Activated CD8-positive, alpha-beta memory T cell treated with anti-CD3 and anti-CD28 coated beads, Interleukin-2, amount 50 U/mL, for 24 hours (primary cell): ENCODE results near the gene ZDHHC21.
"Not testable (repeated sequence)": the region's sequence is repeated elsewhere in the genome, so short reads cannot be mapped to it uniquely, and the experiment has no call there.

Experiments
- DNase-seq: peaks from one replicate; pipeline ENCODE4 v3.0.0-alpha.2; 2020; ENCODE audit errors: extremely low read depth

Gene ZDHHC21

DNA sequence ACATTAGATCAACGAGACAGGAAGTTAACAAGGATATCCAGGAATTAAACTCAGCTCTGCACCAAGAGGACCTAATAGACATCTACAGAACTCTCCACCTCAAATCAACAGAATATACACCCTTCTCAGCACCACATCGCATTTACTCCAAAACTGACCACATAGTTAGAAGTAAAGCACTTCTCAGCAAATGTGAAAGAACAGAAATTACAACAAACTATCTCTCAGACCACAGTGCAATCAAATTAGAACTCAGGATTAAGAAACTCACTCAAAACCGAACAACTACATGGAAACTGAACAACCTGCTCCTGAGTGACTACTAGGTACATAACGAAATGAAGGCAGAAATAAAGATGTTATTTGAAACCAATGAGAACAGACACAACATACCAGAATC is 10.6 kb downstream of the ZDHHC21 start:
- not testable (repeated sequence) for DNase-seq

DNA sequence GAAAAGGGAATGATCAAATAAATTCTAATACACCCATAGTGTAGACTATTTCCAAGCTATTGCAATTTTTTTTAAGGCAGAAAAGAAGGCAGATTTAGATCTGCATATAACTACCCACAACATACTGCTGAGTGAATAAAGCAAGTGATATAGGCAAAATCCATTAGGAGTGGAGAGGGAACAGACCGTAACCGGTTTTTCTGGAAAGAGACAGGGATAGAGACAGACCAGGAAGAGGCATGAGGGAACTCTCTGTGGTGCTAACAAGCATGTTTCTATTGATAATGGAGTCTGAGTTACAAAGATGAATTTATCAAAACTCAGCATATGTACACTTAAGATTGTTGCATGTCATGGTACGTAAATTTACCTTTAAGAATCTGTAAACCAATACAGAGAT is 14.5 kb downstream of the ZDHHC21 start:
- no peak for DNase-seq

DNA sequence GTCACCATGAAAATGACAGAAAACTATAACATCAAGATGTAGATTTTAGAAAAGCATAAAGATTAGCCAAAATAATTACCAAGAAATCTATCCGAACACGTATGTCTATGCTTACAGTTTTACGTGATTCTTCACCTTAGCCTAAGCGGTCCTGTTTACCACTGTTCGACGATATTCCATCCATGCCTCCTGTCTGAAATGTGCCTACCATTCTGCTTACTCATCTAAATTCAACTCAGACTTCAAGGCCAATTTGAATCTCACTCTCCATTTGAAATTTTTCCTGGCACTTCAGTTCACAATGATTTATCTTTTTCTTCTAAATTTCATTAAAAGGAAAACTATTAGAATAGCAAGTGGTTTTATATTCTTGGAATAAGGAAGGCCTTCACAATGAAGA is 15.4 kb downstream of the ZDHHC21 start:
- no peak for DNase-seq

DNA sequence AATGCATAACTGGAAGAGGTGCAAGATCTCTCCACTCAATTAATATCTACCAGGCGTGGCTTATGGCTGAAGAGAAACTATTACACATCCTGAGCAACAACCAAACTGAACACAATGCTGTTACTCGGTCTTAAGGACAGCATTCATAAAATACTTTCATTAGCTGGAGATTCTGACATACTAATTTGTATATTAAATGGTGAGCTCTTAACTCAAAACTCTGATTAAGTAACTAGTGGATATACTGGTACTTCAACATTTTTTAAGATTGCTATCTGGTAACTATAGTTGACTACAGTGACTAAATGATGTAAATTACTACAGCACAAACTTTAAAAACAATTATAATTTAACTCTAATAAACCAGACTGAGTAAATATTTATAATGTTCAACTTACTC is 15.8 kb downstream of the ZDHHC21 start:
- DNase-seq: no peak

DNA sequence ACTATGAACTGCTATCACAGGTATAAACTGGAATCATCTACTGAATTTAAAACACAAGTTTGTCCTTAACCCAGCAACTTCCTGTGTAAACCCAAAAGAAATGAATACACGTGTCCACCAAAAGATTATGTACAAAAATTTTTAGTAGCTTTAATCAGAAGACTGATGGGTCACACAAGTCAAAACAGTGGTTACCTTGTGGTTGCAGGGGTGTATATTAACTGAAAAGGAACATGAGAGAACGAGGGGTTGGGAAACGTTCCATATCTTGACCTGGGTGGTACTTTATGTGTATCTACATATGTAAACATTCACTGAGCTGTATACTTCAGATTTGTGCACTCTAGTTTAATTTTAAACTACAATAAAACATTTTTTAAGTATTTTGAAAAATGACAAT is 18.6 kb downstream of the ZDHHC21 start:
- DNase-seq: no peak

DNA sequence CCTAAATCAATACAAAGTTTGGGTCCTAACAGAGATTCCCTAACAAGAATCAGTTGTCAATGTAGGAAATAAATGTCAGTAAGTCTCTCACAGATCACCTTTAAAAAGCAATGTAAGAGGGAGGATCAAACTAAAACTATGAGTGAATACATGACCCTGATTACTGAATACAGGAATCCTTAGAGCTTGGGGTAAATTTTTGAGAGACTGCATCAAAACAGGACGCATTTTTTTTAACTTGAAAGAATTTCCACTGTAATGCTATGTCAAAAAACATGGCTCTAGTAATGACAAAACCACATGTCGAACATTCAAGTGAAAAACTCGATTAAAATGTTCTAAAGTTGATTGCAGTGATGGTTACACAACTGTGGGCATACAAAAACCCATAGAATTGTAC is 21.9 kb downstream of the ZDHHC21 start:
- DNase-seq: no peak

DNA sequence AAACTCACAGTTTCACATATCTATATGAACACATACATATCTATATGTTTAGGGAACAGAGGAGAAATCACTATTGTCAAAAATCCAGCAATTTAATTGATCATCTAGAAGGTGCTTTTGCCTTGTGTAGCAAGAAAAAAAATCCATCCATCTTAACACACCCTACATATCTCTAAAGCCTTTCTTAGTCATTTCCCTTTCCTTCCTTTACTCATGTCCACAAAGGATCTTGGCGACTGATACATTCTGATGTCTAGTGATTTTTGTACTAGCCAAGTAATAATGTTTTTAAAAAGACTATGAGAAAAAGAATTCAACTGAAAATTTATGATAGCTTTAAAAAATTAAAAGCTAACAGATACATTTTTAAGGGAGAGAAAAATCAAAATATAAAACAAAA is 22.5 kb downstream of the ZDHHC21 start:
- no peak for DNase-seq

DNA sequence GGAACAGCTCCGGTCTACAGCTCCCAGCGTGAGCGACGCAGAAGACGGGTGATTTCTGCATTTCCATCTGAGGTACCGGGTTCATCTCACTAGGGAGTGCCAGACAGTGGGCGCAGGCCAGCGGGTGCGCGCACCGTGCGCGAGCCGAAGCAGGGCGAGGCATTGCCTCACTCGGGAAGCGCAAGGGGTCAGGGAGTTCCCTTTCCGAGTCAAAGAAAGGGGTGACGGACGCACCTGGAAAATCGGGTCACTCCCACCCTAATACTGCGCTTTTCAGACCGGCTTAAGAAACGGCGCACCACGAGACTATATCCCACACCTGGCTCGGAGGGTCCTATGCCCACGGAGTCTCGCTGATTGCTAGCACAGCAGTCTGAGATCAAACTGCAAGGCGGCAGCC is 29.2 kb downstream of the ZDHHC21 start:
- DNase-seq: not testable (repeated sequence)

DNA sequence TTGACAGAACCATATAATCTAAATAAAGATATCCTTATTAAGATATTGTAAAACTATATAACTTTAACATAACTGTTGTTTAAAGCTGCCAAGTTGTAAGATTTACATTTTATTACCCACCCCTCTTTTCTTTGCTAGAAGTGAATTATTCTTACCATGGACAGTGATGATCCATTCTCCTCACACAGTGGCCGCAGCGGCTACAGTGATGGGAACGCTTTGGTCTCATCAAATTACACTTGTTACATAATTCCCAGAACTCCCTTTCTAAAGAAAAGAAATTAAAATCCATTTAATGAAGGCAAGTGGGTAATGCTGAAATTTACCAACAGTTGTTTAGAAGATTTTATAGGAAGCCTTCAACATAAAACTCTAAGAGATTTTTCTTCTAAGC is 31.2 kb downstream of the ZDHHC21 start:
- DNase-seq: no peak

DNA sequence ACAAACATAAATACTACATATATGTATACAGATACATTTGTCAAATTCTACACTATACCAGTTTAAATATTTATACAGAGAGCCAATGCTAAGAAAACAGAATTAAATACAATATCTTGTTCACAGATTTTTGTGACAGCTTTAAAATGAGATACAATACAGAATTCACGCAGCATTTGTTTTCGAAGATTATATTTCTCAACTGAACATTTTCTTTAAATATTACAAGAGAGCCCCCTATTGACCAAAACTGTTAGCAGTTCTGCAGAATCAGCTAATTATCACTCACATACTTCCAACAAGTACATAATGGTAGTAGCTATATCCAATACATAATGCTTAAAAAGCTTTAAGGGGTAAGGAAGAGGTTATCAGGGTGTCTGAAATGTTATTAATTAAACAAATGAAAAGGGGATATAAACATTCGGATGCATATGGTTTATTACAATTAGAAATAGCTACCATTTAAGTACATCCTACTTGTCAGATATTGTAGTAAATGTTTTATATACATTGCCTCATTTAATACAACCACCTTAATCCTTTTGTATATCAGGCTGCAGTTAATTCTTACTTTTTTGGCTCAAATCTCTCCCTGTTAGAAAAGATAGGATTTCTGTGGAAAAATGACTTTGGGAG is 31.7 kb downstream of the ZDHHC21 start:
- no peak for DNase-seq

DNA sequence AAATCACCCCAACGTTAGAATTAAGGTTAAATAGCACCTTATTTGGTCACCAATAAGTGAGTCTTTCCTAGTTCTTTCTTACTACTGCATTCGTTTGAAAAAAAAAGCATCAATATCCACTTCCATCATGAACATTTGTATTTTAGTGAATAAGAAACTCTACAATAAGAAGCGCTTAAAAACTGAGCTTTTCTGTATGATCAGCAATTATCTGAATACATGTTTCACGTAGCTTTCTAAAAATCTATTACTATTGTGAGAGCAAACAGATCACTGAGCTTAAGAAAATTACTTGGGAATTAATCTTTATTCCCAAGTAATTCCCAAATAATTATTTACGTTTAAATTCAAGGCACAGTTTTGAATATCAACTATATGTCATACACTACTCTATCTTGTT is 32.5 kb downstream of the ZDHHC21 start:
- no peak for DNase-seq

DNA sequence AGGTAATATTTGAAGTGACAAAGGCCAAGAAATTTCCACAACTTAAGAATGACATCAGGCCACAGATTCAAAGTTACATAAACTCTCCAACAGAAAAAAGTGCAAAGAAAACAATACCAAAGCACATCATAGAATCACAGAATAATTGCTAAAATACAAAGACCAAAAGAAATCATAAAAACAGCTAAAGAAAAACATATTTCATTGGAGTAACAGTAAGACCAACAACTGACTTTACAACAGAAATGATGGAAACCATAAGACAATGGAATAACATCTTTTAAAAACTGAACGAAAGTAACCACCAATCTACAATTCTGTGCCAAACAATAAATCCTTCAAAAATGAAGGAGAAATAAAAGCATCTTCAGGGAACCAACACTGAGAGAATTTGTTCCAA is 38.3 kb downstream of the ZDHHC21 start:
- DNase-seq: no peak

DNA sequence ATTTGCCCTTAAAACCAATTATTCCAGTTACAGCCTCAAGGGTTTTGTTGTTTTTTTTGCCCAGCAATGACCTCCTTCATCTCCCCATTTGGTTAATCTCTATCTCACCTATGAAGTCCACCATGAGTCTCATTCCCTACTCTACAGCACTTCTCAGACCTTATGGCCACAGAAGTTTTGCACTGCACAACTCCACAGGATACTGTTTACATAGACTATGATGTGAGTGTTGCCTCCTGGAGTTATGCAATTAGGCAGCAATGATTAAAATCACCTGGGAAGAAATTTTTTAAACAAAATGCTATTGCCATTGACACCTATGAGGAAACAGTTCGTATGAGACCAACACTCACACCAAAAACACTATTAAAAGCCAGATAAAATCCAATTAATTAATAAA is 39.7 kb downstream of the ZDHHC21 start:
- DNase-seq: no peak

DNA sequence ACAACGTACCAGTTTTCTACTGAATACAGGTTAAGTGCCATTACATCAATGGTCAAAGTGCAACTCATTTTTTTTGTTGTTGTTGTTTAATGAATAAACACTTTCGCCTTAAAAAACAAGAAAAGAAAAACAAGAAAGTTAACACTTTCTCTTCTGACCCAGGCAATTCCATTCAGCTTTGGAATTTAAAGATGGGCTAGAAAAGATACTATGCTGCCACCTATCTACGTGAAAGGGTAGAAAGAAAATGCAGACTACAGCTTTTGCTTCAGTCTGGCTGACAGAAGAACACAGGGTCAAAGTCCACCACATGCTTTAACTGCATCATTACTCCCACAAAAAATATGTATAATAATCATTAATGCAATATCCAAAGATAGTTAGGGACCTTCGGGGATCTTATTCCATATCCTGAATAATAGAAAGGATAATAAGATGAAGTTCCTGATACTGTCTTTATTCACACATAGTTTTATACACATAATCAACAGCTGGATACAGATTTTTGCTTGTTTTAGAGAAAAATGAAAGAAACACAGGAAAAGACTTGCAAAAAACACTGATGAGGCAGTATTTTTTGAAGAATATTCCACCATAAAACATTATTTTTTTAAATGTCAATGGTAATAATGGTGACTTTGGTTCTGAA is 40.4 kb downstream of the ZDHHC21 start:
- DNase-seq: no peak

DNA sequence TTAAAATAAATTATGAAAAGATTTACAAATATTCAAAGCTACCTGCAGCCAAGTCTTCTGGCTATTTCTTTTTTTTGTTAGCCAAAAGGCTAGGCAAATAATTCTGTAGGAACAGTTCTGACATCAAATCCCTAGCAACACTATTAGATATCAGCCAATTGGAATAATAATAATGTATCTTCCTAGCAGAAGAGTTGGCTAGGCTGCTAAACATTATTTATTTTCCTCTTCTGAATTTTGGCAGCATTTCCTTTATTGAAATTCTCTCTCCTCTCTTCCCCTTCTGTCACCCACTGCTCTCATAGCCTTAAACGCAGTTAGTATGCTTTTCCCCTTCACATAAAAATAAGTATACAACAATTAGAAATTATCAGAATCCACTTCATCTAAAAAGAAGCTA is 42.6 kb downstream of the ZDHHC21 start:
- no peak for DNase-seq

DNA sequence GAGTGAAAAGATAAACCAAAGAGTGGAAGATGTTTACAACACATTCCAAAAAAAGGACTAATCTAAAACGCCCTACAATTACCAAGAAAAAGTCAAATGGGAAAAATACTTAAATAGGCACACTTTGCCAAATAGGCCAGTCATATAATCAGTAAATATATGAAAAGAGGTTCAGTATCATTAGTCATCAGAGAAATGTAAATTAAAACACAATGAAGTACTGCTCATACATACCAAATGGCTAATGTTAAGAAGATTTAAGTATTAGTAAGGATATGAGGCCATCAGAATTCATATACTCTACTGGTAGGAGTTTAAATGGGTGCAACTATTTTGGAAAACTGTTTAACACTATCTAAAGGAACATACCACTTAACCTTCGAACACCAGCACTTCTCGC is 47.6 kb downstream of the ZDHHC21 start:
- DNase-seq: no peak

DNA sequence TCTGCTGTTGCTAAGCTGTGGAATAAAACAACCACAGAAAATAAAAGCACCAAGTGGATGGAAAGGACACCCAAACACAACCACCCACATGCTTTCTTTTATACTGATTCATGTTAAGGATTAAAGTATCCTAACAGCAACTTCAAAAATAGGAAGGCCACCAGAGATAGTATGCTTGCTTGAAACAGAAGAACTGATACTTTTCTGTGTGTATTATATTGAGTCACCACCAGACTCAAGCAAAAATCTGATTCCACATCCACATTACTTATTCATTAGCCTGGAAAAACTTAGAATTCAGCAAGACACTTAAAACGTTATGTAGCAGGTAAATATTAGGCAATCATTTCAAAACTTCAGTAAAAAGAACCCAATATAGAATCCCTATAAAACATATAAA is 52.3 kb downstream of the ZDHHC21 start:
- no peak for DNase-seq

DNA sequence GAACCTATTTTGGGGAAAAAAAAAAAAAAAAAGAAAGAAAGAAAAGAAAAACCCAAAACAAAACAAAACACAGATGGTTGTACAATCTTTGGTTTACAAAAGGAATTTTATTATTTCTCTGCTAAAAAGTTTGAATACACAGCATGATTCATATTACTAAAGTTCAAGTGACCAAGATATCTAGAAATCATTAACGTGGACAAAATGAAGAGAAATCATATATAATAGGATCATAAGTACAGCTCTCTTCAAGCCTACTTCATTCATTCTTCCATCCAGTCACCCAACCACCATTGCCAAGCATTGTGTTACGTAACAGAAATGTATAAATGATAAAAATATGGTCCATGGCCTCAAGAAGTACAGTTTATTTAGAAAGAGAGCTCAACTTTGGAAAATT is 52.9 kb downstream of the ZDHHC21 start:
- no peak for DNase-seq

DNA sequence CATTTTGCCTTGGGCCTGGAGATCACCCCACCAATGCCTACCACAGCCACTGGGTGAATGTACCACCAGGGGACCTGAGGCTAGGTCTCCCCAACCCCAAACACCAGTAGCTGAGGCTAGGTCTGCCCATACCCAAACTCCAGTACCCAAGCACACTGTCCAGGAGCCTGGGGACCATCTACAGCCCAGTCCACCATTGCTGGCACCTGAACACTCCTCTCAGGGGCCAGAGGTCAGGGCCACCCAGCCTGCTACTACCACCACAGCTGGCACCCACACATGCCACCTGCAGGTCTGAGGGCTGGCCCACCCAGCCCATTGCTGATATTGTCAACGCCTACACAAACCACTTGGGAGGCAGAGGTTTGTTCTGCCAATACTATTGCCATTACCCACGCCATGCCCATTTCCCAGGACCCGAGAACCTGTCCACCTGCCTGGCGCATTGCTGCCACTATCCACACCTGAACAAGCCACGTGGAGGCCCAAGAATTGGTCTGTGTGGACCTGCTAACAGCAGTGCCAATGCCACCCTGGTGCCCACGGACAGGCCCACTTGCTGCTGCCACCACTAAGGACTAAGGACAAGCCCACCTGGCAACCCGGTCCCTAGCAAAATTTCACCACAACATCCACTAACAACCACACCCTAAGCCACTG is 59.2 kb downstream of the ZDHHC21 start:
- DNase-seq: no peak

DNA sequence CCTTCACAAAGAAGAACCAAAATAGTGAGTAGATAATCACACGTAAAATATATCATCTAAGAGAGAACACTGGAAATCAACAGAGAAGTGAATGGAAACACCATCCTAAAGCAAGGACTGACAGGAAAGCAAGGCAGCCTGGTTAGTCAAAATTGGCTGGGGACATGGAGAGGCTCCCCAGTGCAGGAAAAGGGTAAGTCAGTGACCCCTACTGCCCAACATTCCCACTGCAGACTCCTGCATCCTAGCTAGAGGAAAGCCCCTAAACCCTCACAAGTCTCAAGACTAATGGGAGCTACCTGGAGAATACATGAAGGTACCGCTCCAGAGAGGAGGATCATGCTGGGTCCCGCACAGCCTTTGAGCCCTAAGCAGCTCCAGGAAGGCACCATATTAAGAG is 60.1 kb downstream of the ZDHHC21 start:
- no peak for DNase-seq

DNA sequence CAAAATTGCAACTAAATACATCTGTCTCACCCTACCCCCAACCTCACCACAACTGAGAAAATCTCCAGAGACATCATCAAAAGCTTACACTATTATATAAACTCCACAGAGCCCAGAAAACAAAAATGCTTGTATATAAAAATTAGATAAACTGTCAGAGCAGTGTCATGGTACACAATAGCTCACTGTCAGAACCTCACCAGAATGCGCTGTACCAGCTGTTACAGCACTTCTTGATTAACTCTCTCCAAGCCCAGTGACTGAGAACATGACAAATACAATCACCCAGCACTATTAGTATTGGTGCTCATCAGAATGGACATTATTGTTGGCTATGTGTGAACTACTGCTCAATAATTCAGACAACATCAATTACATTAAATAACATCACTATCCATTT is 65.7 kb downstream of the ZDHHC21 start:
- no peak for DNase-seq

DNA sequence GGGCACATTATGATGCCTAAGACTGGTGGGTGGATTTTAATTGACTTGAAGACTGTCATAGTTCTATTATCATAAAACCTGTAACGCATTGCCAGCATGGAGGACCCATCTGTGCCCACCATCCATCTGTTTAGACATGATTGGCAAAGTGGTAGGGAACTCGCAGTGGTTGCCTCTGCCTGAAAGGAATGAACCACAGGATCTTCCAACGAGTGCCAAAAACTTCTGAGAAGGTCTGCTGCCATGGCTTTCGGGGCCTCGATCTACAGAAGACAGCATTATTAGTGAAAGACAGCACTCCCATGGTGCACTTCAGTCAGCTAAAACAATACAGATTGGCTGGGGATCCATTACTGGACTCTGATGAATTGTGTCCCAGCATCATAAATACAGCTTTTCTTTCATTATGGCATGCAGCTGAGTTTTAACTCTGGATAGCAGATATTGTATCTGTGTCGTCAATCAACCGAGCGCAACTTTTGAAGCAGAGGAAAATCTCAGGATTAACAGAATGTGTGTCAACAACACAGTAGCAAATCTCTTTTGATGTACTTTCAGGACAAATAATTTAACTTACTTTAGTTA is 74.3 kb downstream of the ZDHHC21 start:
- no peak for DNase-seq
